Esophagus (tissue), 2 donors: ENCODE measurements around the gene EVA1A. TPM values are rescaled to one million over a fixed set of nuclear protein-coding genes. Genes with fewer than 3 reads are reported as not detected.

Source experiments
- H3K27ac ChIP-seq, 2 donors: one replicate each; pipeline ENCODE4 v1.5.1; 2013; ENCODE audit warnings: low read depth in 2 of 2, mild to moderate bottlenecking in 2 of 2, inconsistent platforms in 1 of 2, low read length in 1 of 2, moderate library complexity in 1 of 2
- H3K27me3 ChIP-seq, 2 donors: one replicate each; pipeline ENCODE4 v1.6.1; 2013; ENCODE audit warnings: low read length in 2 of 2, control low read depth in 1 of 2, mild to moderate bottlenecking in 1 of 2; ENCODE audit not compliant: insufficient read depth in 2 of 2, control insufficient read depth in 1 of 2
- H3K36me3 ChIP-seq, 2 donors: one replicate each; pipeline ENCODE4 v1.6.1; 2013; ENCODE audit warnings: low read length in 1 of 2; ENCODE audit not compliant: control insufficient read depth in 2 of 2, insufficient read depth in 2 of 2
- H3K4me1 ChIP-seq, 2 donors: one replicate each; pipeline ENCODE4 v1.6.1; 2013; ENCODE audit warnings: low read length in 1 of 2; ENCODE audit not compliant: control insufficient read depth in 2 of 2, insufficient read depth in 2 of 2
- H3K4me3 ChIP-seq, 2 donors: one replicate each; pipeline ENCODE4 v1.5.1; 2013; ENCODE audit warnings: low read length in 2 of 2, mild to moderate bottlenecking in 2 of 2, low read depth in 1 of 2, moderate library complexity in 1 of 2
- H3K9me3 ChIP-seq, 2 donors: one replicate each; pipeline ENCODE4 v1.6.1; 2013; ENCODE audit warnings: mild to moderate bottlenecking in 2 of 2, low read depth in 1 of 2, low read length in 1 of 2, moderate library complexity in 1 of 2; ENCODE audit not compliant: control insufficient read depth in 2 of 2, insufficient read depth in 1 of 2
- WGBS, 2 donors: extraction: QIAGEN DNeasy Blood & Tissue Kit; methylation state at CpG; one replicate each; pipeline ENCODE4 v1.1.7; 2013; 5-methylcytosine and 5-hydroxymethylcytosine counted together
- polyA plus RNA-seq, 2 donors: library from polyadenylated mRNA; stranded (reverse); fragments of 200-250 nt; gene quantifications; one replicate each; pipeline ENCODE4 v1.2.3, GENCODE V29; 2013
- donor health status: healthy with polysubstance abuse.
- donor health status: Bipolar disorder and iron deficiency.

EVA1A gene
- polyA plus RNA-seq, 2 donors = 0.71 to 0.94 TPM

- Histone ChIP-seq H3K27ac (no peak overlapping the region), H3K9me3 (no peaks in the 10 kb centered on the region), H3K27me3 (no peaks in the 10 kb centered on the region), H3K36me3 (no peaks in the 10 kb centered on the region), H3K4me1 (no peaks in the 10 kb centered on the region), H3K4me3 (no peak overlapping the region)
- WGBS, 2 donors = 39 to 40% methylated on average over 4 of the region's 4 CpGs
These were observed 98.0 kb downstream of the EVA1A start for GRCh38 chr2:75462721-75463120.

DNA sequence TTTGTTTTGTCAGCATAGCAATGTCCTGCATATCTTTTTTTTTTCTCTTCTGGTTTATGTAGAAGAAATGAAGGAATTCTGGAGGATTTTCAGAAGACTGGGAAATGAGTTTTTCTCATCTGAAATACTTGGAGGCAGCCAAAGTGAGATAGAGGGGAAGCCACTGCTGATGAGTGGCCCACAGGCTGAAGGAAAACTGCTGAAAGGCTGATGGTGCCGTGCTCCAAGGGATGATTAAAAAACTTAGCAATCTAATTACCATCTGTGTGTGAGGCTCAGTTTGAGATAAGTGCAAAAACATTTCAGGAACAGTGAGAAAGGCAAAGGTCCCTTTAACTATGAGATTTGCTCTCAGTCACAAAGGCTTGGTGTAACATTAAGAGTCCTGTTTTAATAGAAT is 98.5 kb downstream of the EVA1A start:
- no peak overlapping the region for H3K27ac ChIP-seq
- H3K4me1 ChIP-seq = no peaks in the 10 kb centered on the region
- H3K9me3 ChIP-seq = no peaks in the 10 kb centered on the region
- H3K36me3 ChIP-seq = no peaks in the 10 kb centered on the region
- 63 to 85% methylated on average over 1 of the region's 1 CpG for WGBS, 2 donors
- H3K27me3 ChIP-seq = no peaks in the 10 kb centered on the region
- no peak overlapping the region for H3K4me3 ChIP-seq

DNA sequence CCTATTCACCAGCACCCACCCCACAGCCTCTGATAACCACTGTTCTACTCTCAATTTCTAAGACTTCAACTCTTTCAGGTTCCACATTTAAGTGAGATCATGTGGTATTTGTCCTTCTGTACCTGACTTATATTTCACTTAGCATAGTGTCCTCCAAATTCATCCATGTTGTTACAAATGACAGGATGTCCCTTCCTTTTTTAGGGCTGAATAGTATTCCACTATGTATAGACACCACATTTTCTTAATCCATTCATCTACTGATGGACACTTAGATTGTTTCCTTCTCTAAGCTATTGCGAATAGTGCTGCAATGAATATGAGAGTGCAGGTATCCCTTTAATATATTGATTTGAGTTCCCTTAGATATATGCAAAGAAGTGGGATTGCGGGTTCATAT is 100.1 kb downstream of the EVA1A start:
- Histone ChIP-seq H3K4me3 (no peak overlapping the region), H3K36me3 (no peaks in the 10 kb centered on the region), H3K27ac (no peak overlapping the region), H3K27me3 (no peaks in the 10 kb centered on the region), H3K9me3 (no peaks in the 10 kb centered on the region), H3K4me1 (no peaks in the 10 kb centered on the region)
- WGBS, 2 donors = 98% methylated on average over 2 of the region's 2 CpGs

DNA sequence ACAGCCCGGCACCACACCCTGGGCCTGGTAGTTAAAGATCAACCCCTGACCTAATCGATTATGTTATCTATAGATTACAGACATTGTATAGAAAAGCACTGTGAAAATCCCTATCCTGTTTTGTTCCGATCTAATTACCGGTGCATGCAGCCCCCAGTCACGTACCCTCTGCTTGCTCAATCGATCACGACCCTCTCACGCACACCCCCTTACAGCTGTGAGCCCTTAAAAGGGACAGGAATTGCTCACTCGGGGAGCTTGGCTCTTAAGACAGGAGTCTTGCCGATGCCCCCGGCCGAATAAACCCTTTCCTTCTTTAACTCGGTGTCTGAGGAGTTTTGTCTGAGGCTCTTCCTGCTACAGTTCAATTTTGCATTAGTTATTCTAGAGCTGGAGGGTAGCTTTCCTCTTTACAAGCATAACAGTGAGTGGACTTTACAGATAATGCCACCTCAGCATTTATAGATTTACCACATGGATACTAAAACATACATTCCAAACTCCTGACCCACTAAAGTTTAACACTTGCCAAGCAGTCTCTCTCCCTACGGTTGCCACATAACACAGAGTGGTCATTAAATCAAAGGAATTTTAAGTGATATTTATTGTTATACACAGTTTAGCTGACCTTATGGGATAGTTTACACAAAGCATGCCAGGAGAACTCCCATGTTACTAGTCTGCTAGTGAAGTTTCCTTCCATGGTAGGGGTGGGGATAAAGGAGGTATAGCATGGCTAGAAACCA is 101.0 kb downstream of the EVA1A start:
- Histone ChIP-seq H3K9me3 (no peaks in the 10 kb centered on the region), H3K36me3 (no peaks in the 10 kb centered on the region), H3K4me1 (no peaks in the 10 kb centered on the region), H3K4me3 (no peak overlapping the region), H3K27ac (no peak overlapping the region), H3K27me3 (no peaks in the 10 kb centered on the region)
- 67 to 78% methylated on average over 14 of the region's 14 CpGs for WGBS, 2 donors

GRCh38 chr2:75458201-75458600 is 102.5 kb downstream of the EVA1A start:
- Histone ChIP-seq H3K36me3 (no peaks in the 10 kb centered on the region), H3K27me3 (no peaks in the 10 kb centered on the region), H3K4me3 (no peak overlapping the region), H3K4me1 (no peaks in the 10 kb centered on the region), H3K9me3 (no peaks in the 10 kb centered on the region), H3K27ac (no peak overlapping the region)
- WGBS, 2 donors = 54 to 66% methylated on average over 1 of the region's 1 CpG

DNA sequence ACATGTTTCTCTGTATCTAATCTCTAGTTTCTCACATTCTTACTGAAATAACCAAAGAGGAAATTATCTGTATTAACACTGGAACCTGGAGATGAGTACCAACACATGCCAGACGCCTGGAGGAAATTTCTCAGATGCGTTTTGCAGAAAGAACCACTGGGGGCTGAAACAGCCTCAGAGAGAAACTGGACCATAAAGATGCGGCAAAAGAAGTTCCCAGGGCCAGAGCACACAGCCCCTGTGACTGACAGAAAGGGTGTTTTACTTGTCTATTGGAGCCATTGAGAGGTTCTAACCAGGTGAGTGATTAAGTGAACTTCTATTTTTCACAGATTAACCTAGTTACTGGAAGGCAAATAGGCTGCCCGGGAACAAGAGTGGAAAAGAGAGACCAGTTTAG is 103.9 kb downstream of the EVA1A start:
- no peak overlapping the region for H3K27ac ChIP-seq
- no peaks in the 10 kb centered on the region for H3K4me1 ChIP-seq
- H3K9me3 ChIP-seq = no peaks in the 10 kb centered on the region
- no peak overlapping the region for H3K4me3 ChIP-seq
- no peaks in the 10 kb centered on the region for H3K27me3 ChIP-seq
- WGBS, 2 donors = 72 to 85% methylated on average over 4 of the region's 4 CpGs
- no peaks in the 10 kb centered on the region for H3K36me3 ChIP-seq

- Histone ChIP-seq H3K27ac (no peak overlapping the region), H3K36me3 (no peaks in the 10 kb centered on the region), H3K4me1 (no peaks in the 10 kb centered on the region), H3K27me3 (no peaks in the 10 kb centered on the region), H3K4me3 (no peak overlapping the region), H3K9me3 (no peaks in the 10 kb centered on the region)
- WGBS, 2 donors = 93% methylated on average over 3 of the region's 3 CpGs
These were observed 104.6 kb downstream of the EVA1A start for GRCh38 chr2:75456111-75456510.

- WGBS, 2 donors = 71 to 75% methylated on average over 2 of the region's 2 CpGs
- H3K9me3 ChIP-seq = no peaks in the 10 kb centered on the region
- H3K27ac ChIP-seq = no peak overlapping the region
These were observed 106.5 kb downstream of the EVA1A start for GRCh38 chr2:75454241-75454620.

DNA sequence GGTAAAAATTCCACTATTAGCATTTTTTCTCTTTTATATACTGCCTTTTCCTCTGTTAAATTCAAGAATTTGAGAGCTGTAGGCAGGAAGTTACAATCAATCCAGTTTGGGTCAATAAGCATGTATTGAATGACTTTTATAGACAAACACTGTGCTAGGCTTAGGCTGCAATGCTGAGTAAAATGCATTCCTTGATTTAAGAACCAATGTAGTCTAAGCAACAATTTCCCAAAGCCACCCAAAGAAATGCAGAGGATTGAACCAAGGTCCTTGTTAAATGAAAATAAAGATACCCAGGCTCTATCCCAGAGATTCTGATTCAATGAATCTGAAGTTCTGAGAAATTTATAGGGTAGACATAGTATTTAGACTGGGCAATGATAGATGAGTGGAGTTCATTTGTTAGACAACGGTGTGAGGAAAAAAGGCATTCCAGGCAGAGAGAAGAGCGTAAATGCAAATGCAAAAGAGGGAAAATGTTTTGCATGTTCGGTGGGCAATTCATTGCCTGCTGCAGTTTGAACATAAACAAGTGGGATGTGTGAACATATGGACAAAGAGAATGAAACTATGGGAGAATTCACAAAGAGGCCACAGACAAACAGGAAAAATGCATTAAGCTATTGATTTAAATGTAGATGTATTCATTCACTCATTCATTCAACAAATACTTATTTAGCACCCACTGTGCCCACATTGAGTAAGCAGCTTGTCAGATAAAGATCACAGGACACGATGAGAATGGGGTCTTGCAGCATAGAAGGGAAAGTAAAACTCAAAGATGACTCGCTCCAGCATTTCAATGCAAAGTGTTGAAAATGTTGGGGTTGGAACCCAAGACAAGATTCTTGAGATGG is 107.1 kb downstream of the EVA1A start:
- 64 to 67% methylated on average over 5 of the region's 5 CpGs for WGBS, 2 donors

More at GRCh38 chr2:75454241-75454620, 106.5 kb downstream of the EVA1A start:
- Histone ChIP-seq H3K27me3 (no peaks in the 10 kb centered on the region), H3K36me3 (no peaks in the 10 kb centered on the region), H3K4me1 (no peaks in the 10 kb centered on the region), H3K4me3 (no peak overlapping the region)

More for the DNA sequence above, 107.1 kb downstream of the EVA1A start:
- Histone ChIP-seq H3K36me3 (no peaks in the 10 kb centered on the region), H3K4me1 (no peaks in the 10 kb centered on the region), H3K27ac (no peak overlapping the region), H3K4me3 (no peak overlapping the region), H3K27me3 (no peaks in the 10 kb centered on the region), H3K9me3 (no peaks in the 10 kb centered on the region)
